Gastrocnemius medialis (tissue), 4 donors: ENCODE data around the gene GNG14. TPM values are rescaled to one million over a fixed set of nuclear protein-coding genes. Genes with fewer than 3 reads are reported as not detected.
"Not testable (repeated sequence)": the region's sequence is repeated elsewhere in the genome, so short reads cannot be mapped to it uniquely, and the experiment has no call there.

Source experiments
- ATAC-seq, 2 donors: fragments of 150-250 bp; one replicate each; pipeline ENCODE4 v1.9.1; 2016
- DNase-seq, 2 donors: peaks; one replicate each; pipeline ENCODE4 v3.0.0-alpha.2; 2019
- H3K27ac ChIP-seq, 4 donors: fragments of 200-600 bp; sonication (generic); 1 replicate in 1 of 4; 2 replicates in 3 of 4; pipeline ENCODE4 v1.5.1; 2016 to 2018; ENCODE audit warnings: mild to moderate bottlenecking in 2 of 4, moderate library complexity in 1 of 4
- H3K27me3 ChIP-seq, 3 donors: fragments of 200-600 bp; sonication (generic) in 2 of 3; 1 replicate in 1 of 3; 2 replicates in 2 of 3; pipeline versions ENCODE4 v1.5.1 to v1.6.0; 2016 to 2019; ENCODE audit warnings: mild to moderate bottlenecking in 1 of 3, moderate library complexity in 1 of 3
- H3K36me3 ChIP-seq, 2 donors: fragments of 200-600 bp; sonication (generic) in 1 of 2; one replicate each; pipeline ENCODE4 v1.5.1; 2017 to 2018
- H3K4me1 ChIP-seq, 2 donors: fragments of 200-600 bp; sonication (generic) in 1 of 2; one replicate each; pipeline ENCODE4 v1.5.1; 2016 to 2017; ENCODE audit warnings: mild to moderate bottlenecking in 2 of 2
- H3K4me3 ChIP-seq, 4 donors: fragments of 200-600 bp; sonication (generic) in 3 of 4; 1 replicate in 1 of 4; 2 replicates in 3 of 4; pipeline ENCODE4 v1.5.1; 2016 to 2019; ENCODE audit warnings: mild to moderate bottlenecking in 2 of 4
- H3K9me3 ChIP-seq, 3 donors: fragments of 200-600 bp; sonication (generic) in 2 of 3; 1 replicate in 1 of 3; 2 replicates in 2 of 3; pipeline ENCODE4 v1.5.1; 2016 to 2019
- CTCF ChIP-seq, 5 experiments: fragments of 450-650 bp in 3 of 5; fragments of 200-600 bp in 2 of 5; sonication (generic) in 2 of 5; IDR thresholded peaks in 4 of 5; conservative IDR thresholded peaks in 1 of 5; 1 replicate in 4 of 5; 2 replicates in 1 of 5; pipeline ENCODE4 v1.5.1; 2016 to 2019; ENCODE audit warnings: antibody characterized with exemption in 5 of 5, mild to moderate bottlenecking in 3 of 5, moderate library complexity in 3 of 5
- POLR2A ChIP-seq, 2 donors: fragments of 450-650 bp; IDR thresholded peaks; one replicate each; pipeline ENCODE4 v1.6.1; 2017; ENCODE audit warnings: antibody characterized with exemption in 2 of 2, mild to moderate bottlenecking in 2 of 2, moderate library complexity in 2 of 2
- in situ Hi-C, 4 donors: fragments of 200-750 bp; cut with MboI; loops; one replicate each; pipeline versions ENCODE4 v1.15.0 to v1.8.0; 2017; ENCODE audit warnings: low sequenced_read_pairs in 4 of 4
- intact Hi-C: fragments of 100-400 bp; cut with DNase I; formaldehyde crosslinking; loops from one replicate; pipeline ENCODE4 v1.15.1; 2023; ENCODE audit warnings: low total_unique reads
- total RNA-seq, 4 donors: library from RNA; depleted of rRNA; stranded (reverse); fragments of >200 nt; gene quantifications; one replicate each; pipeline versions ENCODE4 v1.1.0 to v1.2.3, GENCODE V29; 2016

GNG14 gene
- total RNA-seq, 4 donors from 2014 or later = not detected

- no peaks in the 10 kb centered on the region for H3K27me3 ChIP-seq
- H3K9me3 ChIP-seq = no peaks in the 10 kb centered on the region
- H3K4me3 ChIP-seq = no peak overlapping the region
- in situ Hi-C loops = no loop called here
- ATAC-seq (no peak), DNase-seq (no peak)
- intact Hi-C loops = no loop called here
- peaks cover 0 to 4% of the 10 kb centered on the region in 2 donors for H3K36me3 ChIP-seq
- no peak for TF ChIP-seq CTCF (IDR thresholded peaks at IDR 0.05 in 4 of 5, conservative IDR thresholded peaks at IDR 0.05 in 1 of 5)
- TF ChIP-seq POLR2A (IDR thresholded peaks at IDR 0.05) = no peak
- no peak overlapping the region for H3K27ac ChIP-seq
- H3K4me1 ChIP-seq = peaks cover 9 to 16% of the 10 kb centered on the region in 2 donors
Measured at GRCh38 chr19:12695096-12695495, 7.3 kb downstream of the GNG14 start.

GRCh38 chr19:12695514-12695913, 7.7 kb downstream of the GNG14 start:
- no peak overlapping the region for H3K27ac ChIP-seq
- in situ Hi-C loops = no loop called here
- peak overlapping the region; percentile 78 to 98 (median 95) for H3K4me3 ChIP-seq
- peaks cover 9 to 16% of the 10 kb centered on the region in 2 donors for H3K4me1 ChIP-seq
- DNase-seq (no peak), ATAC-seq (no peak)
- H3K36me3 ChIP-seq = peaks cover 0 to 9% of the 10 kb centered on the region in 2 donors
- intact Hi-C loops = no loop called here
- TF ChIP-seq CTCF (IDR thresholded peaks at IDR 0.05 in 4 of 5, conservative IDR thresholded peaks at IDR 0.05 in 1 of 5) (no peak), POLR2A (IDR thresholded peaks at IDR 0.05) (no peak)
- H3K9me3 ChIP-seq = no peaks in the 10 kb centered on the region
- no peaks in the 10 kb centered on the region for H3K27me3 ChIP-seq

- H3K27me3 ChIP-seq = no peaks in the 10 kb centered on the region
- H3K9me3 ChIP-seq = no peaks in the 10 kb centered on the region
- ATAC-seq (peak in 1 of 2 donors; percentile 19), DNase-seq (no peak)
- H3K4me3 ChIP-seq = peak overlapping the region; percentile 78 to 98 (median 95)
- H3K36me3 ChIP-seq = peaks cover 0 to 13% of the 10 kb centered on the region in 2 donors
- in situ Hi-C loops = no loop called here
- peaks cover 9 to 16% of the 10 kb centered on the region in 2 donors for H3K4me1 ChIP-seq
- H3K27ac ChIP-seq = peak overlapping the region; percentile 76 to 92 (median 86)
- intact Hi-C loops = no loop called here
- TF ChIP-seq CTCF (IDR thresholded peaks at IDR 0.05 in 4 of 5, conservative IDR thresholded peaks at IDR 0.05 in 1 of 5) = no peak
- no peak for TF ChIP-seq POLR2A (IDR thresholded peaks at IDR 0.05)
Measured at GRCh38 chr19:12695997-12696365, 8.2 kb downstream of the GNG14 start.

- in situ Hi-C loops (no loop called here), intact Hi-C loops (no loop called here)
- ATAC-seq (peak; percentile 96), DNase-seq (peak; percentile 87 to 95)
- H3K27me3 ChIP-seq = no peaks in the 10 kb centered on the region
- no peak for TF ChIP-seq CTCF (IDR thresholded peaks at IDR 0.05 in 4 of 5, conservative IDR thresholded peaks at IDR 0.05 in 1 of 5)
- TF ChIP-seq POLR2A (IDR thresholded peaks at IDR 0.05) = peak in 1 of 2 donors; percentile 50
- peaks cover 0 to 20% of the 10 kb centered on the region in 2 donors for H3K36me3 ChIP-seq
- peaks cover 9 to 16% of the 10 kb centered on the region in 2 donors for H3K4me1 ChIP-seq
- H3K4me3 ChIP-seq = peak within 1 kb of the TSS; percentile 78 to 98 (median 95)
- peak within 1 kb of the TSS; percentile 76 to 92 (median 86) for H3K27ac ChIP-seq
- H3K9me3 ChIP-seq = no peaks in the 10 kb centered on the region
Measured at GRCh38 chr19:12696366-12697335, 8.9 kb downstream of the GNG14 start, which contains the start of gene FBXW9. Gene FBXW9, minus strand, starts transcription at chr19:12696631. Its CDS starts 50 bp downstream, at chr19:12696581.

GRCh38 chr19:12697425-12697824, 9.6 kb downstream of the GNG14 start:
- H3K27me3 ChIP-seq, H3K9me3 ChIP-seq, in situ Hi-C loops, DNase-seq, intact Hi-C loops, ATAC-seq: not testable (repeated sequence)
- peak overlapping the region in 2 of 4 donors; percentile 78 to 95 for H3K4me3 ChIP-seq
- H3K4me1 ChIP-seq = peaks cover 9 to 16% of the 10 kb centered on the region in 2 donors
- peak overlapping the region in 1 of 4 donors; percentile 84 for H3K27ac ChIP-seq
- peaks cover 0 to 28% of the 10 kb centered on the region in 2 donors for H3K36me3 ChIP-seq
